Spleen (tissue), 7 donors: ENCODE measurements around the gene CERT1.

Source experiments
- POLR2A ChIP-seq, 3 donors: fragments of 450-650 bp; IDR thresholded peaks; one replicate each; pipeline ENCODE4 v1.5.1; 2017; ENCODE audit warnings: antibody characterized with exemption in 3 of 3, mild to moderate bottlenecking in 1 of 3
- POLR2AphosphoS5 ChIP-seq, 3 donors: sonication (generic); formaldehyde crosslinking; IDR thresholded peaks; one replicate each; pipeline ENCODE4 v1.5.1; 2017; ENCODE audit warnings: antibody characterized with exemption in 3 of 3
- TF ChIP-seq, protein P1 (sequence below), 11 experiments: fragments of 200-600 bp in 7 of 11; fragments of 450-650 bp in 4 of 11; sonication (generic) in 4 of 11; IDR thresholded peaks in 8 of 11; conservative IDR thresholded peaks in 3 of 11; 1 replicate in 7 of 11; 2 replicates in 4 of 11; pipeline versions ENCODE4 v1.4.0 to v1.8.0; 2016 to 2021; ENCODE audit warnings: antibody characterized with exemption in 11 of 11, inconsistent platforms in 4 of 11, mild to moderate bottlenecking in 1 of 11
- donor health status: DM: no; HTN: no; CAD: no; lungs with moderate emphysema.
- donor health status: DM: no; HTN: no; CAD: no.
- donor health status: DM: no; HTN: no; CAD: no.

DNA sequence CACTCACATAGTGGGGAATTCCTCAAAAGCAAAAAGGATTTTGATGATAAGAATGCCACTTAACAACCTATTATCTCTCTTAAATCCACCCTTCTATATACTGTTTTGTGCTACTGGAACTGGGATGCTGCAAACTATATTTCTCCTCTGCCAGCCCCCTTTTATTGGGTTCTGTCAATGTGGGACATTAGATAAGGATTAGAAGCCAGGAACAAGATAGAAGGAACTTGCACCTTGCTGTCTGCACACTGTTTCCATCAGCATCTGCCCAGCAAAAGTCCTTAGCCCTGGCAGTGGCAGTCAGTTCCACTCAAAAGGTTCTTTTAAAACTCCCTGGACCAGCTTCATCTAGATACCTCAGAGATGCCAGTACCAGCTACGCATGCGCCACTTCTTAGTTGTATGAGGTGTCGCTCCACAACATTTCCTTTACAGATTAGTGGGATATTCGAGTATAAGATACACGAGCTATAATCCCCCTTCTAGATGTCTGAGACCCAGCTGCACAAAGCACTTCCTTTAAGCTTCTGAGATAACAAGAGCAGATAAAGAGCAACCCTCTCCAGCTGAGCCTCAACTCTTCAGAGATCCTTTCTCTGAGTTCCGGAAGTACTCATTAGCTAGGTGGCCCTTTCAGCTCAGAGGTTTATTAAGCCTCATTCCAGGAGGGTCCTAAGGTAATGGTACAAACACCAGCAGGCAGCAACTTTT lies 45.3 kb downstream of the CERT1 start:
- no peak for TF ChIP-seq POLR2AphosphoS5 (IDR thresholded peaks at IDR 0.05)
- TF ChIP-seq, protein P1, sequence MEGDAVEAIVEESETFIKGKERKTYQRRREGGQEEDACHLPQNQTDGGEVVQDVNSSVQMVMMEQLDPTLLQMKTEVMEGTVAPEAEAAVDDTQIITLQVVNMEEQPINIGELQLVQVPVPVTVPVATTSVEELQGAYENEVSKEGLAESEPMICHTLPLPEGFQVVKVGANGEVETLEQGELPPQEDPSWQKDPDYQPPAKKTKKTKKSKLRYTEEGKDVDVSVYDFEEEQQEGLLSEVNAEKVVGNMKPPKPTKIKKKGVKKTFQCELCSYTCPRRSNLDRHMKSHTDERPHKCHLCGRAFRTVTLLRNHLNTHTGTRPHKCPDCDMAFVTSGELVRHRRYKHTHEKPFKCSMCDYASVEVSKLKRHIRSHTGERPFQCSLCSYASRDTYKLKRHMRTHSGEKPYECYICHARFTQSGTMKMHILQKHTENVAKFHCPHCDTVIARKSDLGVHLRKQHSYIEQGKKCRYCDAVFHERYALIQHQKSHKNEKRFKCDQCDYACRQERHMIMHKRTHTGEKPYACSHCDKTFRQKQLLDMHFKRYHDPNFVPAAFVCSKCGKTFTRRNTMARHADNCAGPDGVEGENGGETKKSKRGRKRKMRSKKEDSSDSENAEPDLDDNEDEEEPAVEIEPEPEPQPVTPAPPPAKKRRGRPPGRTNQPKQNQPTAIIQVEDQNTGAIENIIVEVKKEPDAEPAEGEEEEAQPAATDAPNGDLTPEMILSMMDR (IDR thresholded peaks at IDR 0.05 in 8 of 11, conservative IDR thresholded peaks at IDR 0.05 in 3 of 11), result no peak
- no peak for TF ChIP-seq POLR2A (IDR thresholded peaks at IDR 0.05)
